Measurements from ENCODE around the gene NUBPL. TPM values are rescaled to one million over a fixed set of nuclear protein-coding genes. Genes with fewer than 3 reads are reported as not detected.
"Not testable (repeated sequence)": the region's sequence is repeated elsewhere in the genome, so short reads cannot be mapped to it uniquely, and the experiment has no call there.

The NUBPL gene
- total RNA-seq, 4 donors from 2014 or later = 7.5 to 28.9 (median 11.9) TPM

- no peak for DNase-seq (ENCODE audit: low spot score in 2 of 2)
- TF ChIP-seq EP300 (IDR thresholded peaks at IDR 0.05) (no peak), POLR2A (IDR thresholded peaks at IDR 0.05) (no peak), POLR2AphosphoS5 (IDR thresholded peaks at IDR 0.05) (no peak)
- TF ChIP-seq, protein P1, sequence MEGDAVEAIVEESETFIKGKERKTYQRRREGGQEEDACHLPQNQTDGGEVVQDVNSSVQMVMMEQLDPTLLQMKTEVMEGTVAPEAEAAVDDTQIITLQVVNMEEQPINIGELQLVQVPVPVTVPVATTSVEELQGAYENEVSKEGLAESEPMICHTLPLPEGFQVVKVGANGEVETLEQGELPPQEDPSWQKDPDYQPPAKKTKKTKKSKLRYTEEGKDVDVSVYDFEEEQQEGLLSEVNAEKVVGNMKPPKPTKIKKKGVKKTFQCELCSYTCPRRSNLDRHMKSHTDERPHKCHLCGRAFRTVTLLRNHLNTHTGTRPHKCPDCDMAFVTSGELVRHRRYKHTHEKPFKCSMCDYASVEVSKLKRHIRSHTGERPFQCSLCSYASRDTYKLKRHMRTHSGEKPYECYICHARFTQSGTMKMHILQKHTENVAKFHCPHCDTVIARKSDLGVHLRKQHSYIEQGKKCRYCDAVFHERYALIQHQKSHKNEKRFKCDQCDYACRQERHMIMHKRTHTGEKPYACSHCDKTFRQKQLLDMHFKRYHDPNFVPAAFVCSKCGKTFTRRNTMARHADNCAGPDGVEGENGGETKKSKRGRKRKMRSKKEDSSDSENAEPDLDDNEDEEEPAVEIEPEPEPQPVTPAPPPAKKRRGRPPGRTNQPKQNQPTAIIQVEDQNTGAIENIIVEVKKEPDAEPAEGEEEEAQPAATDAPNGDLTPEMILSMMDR (IDR thresholded peaks at IDR 0.05) = no peak
Observed at GRCh38 chr14:31858868-31859267, 297.7 kb downstream of the NUBPL start.

GRCh38 chr14:31864937-31865855 is 304.0 kb downstream of the NUBPL start:
- no peaks in the 10 kb centered on the region for H3K27me3 ChIP-seq
- no peak for DNase-seq (ENCODE audit: low spot score in 2 of 2)
- no peak overlapping the region for H3K27ac ChIP-seq
- H3K36me3 ChIP-seq = no peaks in the 10 kb centered on the region
- H3K9me3 ChIP-seq = peaks cover 27% of the 10 kb centered on the region
- TF ChIP-seq, protein P1 (IDR thresholded peaks at IDR 0.05) = no peak
- no peak for TF ChIP-seq POLR2A (IDR thresholded peaks at IDR 0.05)
- no peak for TF ChIP-seq EP300 (IDR thresholded peaks at IDR 0.05)
- TF ChIP-seq POLR2AphosphoS5 (IDR thresholded peaks at IDR 0.05) = no peak
- 95% methylated on average over 10 of the region's 13 CpGs for WGBS
- H3K4me1 ChIP-seq = no peaks in the 10 kb centered on the region
- H3K4me3 ChIP-seq = no peak overlapping the region

More at GRCh38 chr14:31858868-31859267, 297.7 kb downstream of the NUBPL start:
- 68% methylated on average over 1 of the region's 1 CpG for WGBS
- no peaks in the 10 kb centered on the region for H3K4me1 ChIP-seq
- no peak overlapping the region for H3K4me3 ChIP-seq
- H3K27me3 ChIP-seq = no peaks in the 10 kb centered on the region
- no peaks in the 10 kb centered on the region for H3K9me3 ChIP-seq
- H3K36me3 ChIP-seq = peaks cover 8% of the 10 kb centered on the region
- H3K27ac ChIP-seq = no peak overlapping the region

DNA sequence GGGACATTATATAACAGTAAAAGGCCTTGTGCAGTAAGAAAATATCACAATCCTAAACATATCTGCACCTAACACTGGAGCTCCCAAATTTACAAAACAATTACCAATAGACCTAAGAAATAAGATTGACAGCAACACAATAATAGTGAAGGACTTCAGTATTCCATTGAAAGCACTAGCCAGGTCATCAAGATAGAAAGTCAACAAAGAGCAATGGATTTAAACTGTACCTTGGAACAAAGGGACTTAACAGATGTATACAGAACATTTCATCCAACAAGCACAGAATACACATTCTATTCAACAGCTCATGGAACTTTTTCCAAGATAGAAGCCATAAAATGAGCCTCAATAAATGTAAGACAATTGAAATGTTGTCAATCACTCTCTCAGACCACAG is 306.4 kb downstream of the NUBPL start:
- no peak overlapping the region for H3K4me3 ChIP-seq
- no peaks in the 10 kb centered on the region for H3K36me3 ChIP-seq
- H3K4me1 ChIP-seq = no peaks in the 10 kb centered on the region
- no peak for TF ChIP-seq POLR2A (IDR thresholded peaks at IDR 0.05)
- no peak for TF ChIP-seq EP300 (IDR thresholded peaks at IDR 0.05)
- TF ChIP-seq POLR2AphosphoS5 (IDR thresholded peaks at IDR 0.05) = no peak
- H3K27me3 ChIP-seq = no peaks in the 10 kb centered on the region
- H3K27ac ChIP-seq = no peak overlapping the region
- DNase-seq (ENCODE audit: low spot score in 2 of 2) = no peak
- H3K9me3 ChIP-seq = peaks cover 30% of the 10 kb centered on the region

- H3K9me3 ChIP-seq = peaks cover 30% of the 10 kb centered on the region
- WGBS = 92% methylated on average over 3 of the region's 3 CpGs
- not testable (repeated sequence) for H3K4me1 ChIP-seq; H3K27ac ChIP-seq; DNase-seq (ENCODE audit: low spot score in 2 of 2); H3K27me3 ChIP-seq; H3K36me3 ChIP-seq; H3K4me3 ChIP-seq
Observed at GRCh38 chr14:31868096-31868495, 306.9 kb downstream of the NUBPL start.

DNA sequence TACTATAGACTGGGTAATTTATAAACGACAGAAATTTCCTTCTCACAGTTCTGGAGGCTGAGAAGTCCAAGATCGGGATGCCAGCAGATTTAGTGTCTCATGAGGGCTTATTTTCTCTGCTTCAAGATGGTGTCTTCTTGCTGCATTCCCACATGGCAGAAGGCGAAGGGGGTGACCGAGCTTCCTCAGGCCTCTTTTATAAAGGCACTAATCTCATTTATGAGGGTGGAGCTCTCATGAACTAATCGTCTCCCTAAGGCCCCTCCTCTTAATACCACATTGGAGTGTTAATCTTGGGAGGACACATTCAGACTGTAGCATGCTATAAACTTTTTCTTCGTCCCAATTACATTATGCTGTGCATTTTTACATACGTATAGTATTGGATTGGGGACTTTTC is 315.5 kb downstream of the NUBPL start:
- Histone ChIP-seq H3K27ac (no peak overlapping the region), H3K9me3 (no peaks in the 10 kb centered on the region), H3K27me3 (no peaks in the 10 kb centered on the region), H3K36me3 (no peaks in the 10 kb centered on the region), H3K4me1 (no peaks in the 10 kb centered on the region), H3K4me3 (no peak overlapping the region)
- no peak for DNase-seq (ENCODE audit: low spot score in 2 of 2)
- TF ChIP-seq, protein P1 (IDR thresholded peaks at IDR 0.05) = no peak
- TF ChIP-seq POLR2AphosphoS5 (IDR thresholded peaks at IDR 0.05) (no peak), POLR2A (IDR thresholded peaks at IDR 0.05) (no peak)
- 83% methylated on average over 7 of the region's 7 CpGs for WGBS

- H3K4me3 ChIP-seq = peak overlapping the region; percentile 6
- DNase-seq (ENCODE audit: low spot score in 2 of 2) = no peak
- 52% methylated on average over 9 of the region's 9 CpGs for WGBS
Observed at GRCh38 chr14:31877255-31877798, 316.1 kb downstream of the NUBPL start.

More at GRCh38 chr14:31877255-31877798, 316.1 kb downstream of the NUBPL start:
- no peak overlapping the region for H3K27ac ChIP-seq
- TF ChIP-seq, protein P1 (IDR thresholded peaks at IDR 0.05) = no peak
- no peak for TF ChIP-seq EP300 (IDR thresholded peaks at IDR 0.05)
- no peak for TF ChIP-seq POLR2AphosphoS5 (IDR thresholded peaks at IDR 0.05)
- no peak for TF ChIP-seq POLR2A (IDR thresholded peaks at IDR 0.05)
- no peaks in the 10 kb centered on the region for H3K27me3 ChIP-seq
- no peaks in the 10 kb centered on the region for H3K9me3 ChIP-seq
- H3K4me1 ChIP-seq = no peaks in the 10 kb centered on the region
- H3K36me3 ChIP-seq = no peaks in the 10 kb centered on the region

Measured in suprapubic skin (tissue), 4 donors.